DND-41 (cell line): ENCODE measurements around the gene CTNS.

Experiments used
- ATAC-seq: fragments of 200-7000 bp; cut with Tn5 transposase; 3 replicates; pipeline ENCODE4 v1.9.1; 2021; ENCODE audit warnings: low read depth; ENCODE audit not compliant: insufficient read depth
- DNase-seq: peaks from one replicate; pipeline ENCODE4 v3.0.0-alpha.2; 2020
- H2AFZ ChIP-seq: 2 replicates; pipeline ENCODE4 v1.6.0; 2012; ENCODE audit warnings: low read depth, low read length
- H3K27ac ChIP-seq: 2 replicates; pipeline ENCODE4 v1.5.1; 2012; ENCODE audit warnings: low read length, inconsistent platforms
- H3K27me3 ChIP-seq: fragments of 200-600 bp; sonication (generic); 2 replicates; pipeline ENCODE4 v1.6.0; 2012; ENCODE audit warnings: low read length, mild to moderate bottlenecking, inconsistent platforms; ENCODE audit not compliant: insufficient read depth, poor library complexity
- H3K36me3 ChIP-seq: 2 replicates; pipeline ENCODE4 v1.5.1; 2012; ENCODE audit warnings: low read length, inconsistent platforms; ENCODE audit not compliant: insufficient read depth
- H3K4me1 ChIP-seq: 2 replicates; pipeline ENCODE4 v1.5.1; 2012; ENCODE audit warnings: mild to moderate bottlenecking, low read length; ENCODE audit not compliant: insufficient read depth
- H3K4me2 ChIP-seq: 2 replicates; pipeline ENCODE4 v1.6.0; 2012; ENCODE audit warnings: mild to moderate bottlenecking, moderate library complexity, low read length, inconsistent platforms; ENCODE audit not compliant: insufficient read depth
- H3K4me3 ChIP-seq, 2 experiments: fragments of 200-600 bp in 1 of 2; shearing (Covaris generic) in 1 of 2; 2 replicates each; pipeline ENCODE4 v1.5.1; 2012 to 2016; ENCODE audit warnings: inconsistent platforms in 2 of 2, low read length in 2 of 2, mild to moderate bottlenecking in 2 of 2, low read depth in 1 of 2, moderate library complexity in 1 of 2
- H3K79me2 ChIP-seq: 2 replicates; pipeline ENCODE4 v1.6.0; 2012; ENCODE audit warnings: low read length, inconsistent platforms; ENCODE audit not compliant: insufficient read depth
- H3K9ac ChIP-seq: 2 replicates; pipeline ENCODE4 v1.6.0; 2012; ENCODE audit warnings: low read depth, mild to moderate bottlenecking, inconsistent platforms, low read length, moderate library complexity
- H3K9me3 ChIP-seq: 2 replicates; pipeline ENCODE4 v1.5.1; 2012; ENCODE audit warnings: low read length, moderate library complexity, mild to moderate bottlenecking, inconsistent platforms; ENCODE audit not compliant: insufficient read depth, severe bottlenecking
- H4K20me1 ChIP-seq: 2 replicates; pipeline ENCODE4 v1.6.0; 2012; ENCODE audit warnings: low read length; ENCODE audit not compliant: insufficient read depth
- CTCF ChIP-seq: IDR thresholded peaks from 2 replicates; pipeline ENCODE4 v1.5.1; 2012; ENCODE audit warnings: borderline replicate concordance, low read length, moderate library complexity, mild to moderate bottlenecking; ENCODE audit not compliant: poor library complexity, severe bottlenecking; ENCODE audit errors: extremely low read depth
- EZH2 ChIP-seq: IDR thresholded peaks from 3 replicates; pipeline ENCODE4 v1.6.1; 2012; ENCODE audit warnings: borderline replicate concordance, low read depth, mild to moderate bottlenecking, moderate library complexity, low read length, inconsistent platforms; ENCODE audit not compliant: severe bottlenecking

CTNS gene

GRCh38 chr17:3590768-3591167 lies 45.8 kb upstream of the CTNS start:
- H3K27ac ChIP-seq = no peak overlapping the region
- no peak overlapping the region for H3K4me2 ChIP-seq
- TF ChIP-seq EZH2 (no peak), CTCF (no peak)

GRCh38 chr17:3592216-3592860 lies 44.2 kb upstream of the CTNS start:
- DNase-seq (no peak), ATAC-seq (no peak)
- Histone ChIP-seq H3K4me1 (no peaks in the 10 kb centered on the region), H3K79me2 (no peaks in the 10 kb centered on the region), H4K20me1 (no peaks in the 10 kb centered on the region), H3K4me2 (no peak overlapping the region), H3K4me3 (no peak overlapping the region), H3K36me3 (0 out of 2 replicates have a peak, but pooled peaks cover 5% of the 10 kb centered on the region), H3K27me3 (no peaks in the 10 kb centered on the region), H3K9me3 (no peaks in the 10 kb centered on the region), H3K27ac (no peak overlapping the region), H2AFZ (no peak overlapping the region), H3K9ac (no peak overlapping the region)
- TF ChIP-seq EZH2 (no peak), CTCF (no peak)

More at GRCh38 chr17:3590768-3591167, 45.8 kb upstream of the CTNS start:
- ATAC-seq (no peak), DNase-seq (no peak)
- Histone ChIP-seq H3K36me3 (0 out of 2 replicates have a peak, but pooled peaks cover 8% of the 10 kb centered on the region), H2AFZ (no peak overlapping the region), H3K9ac (no peak overlapping the region), H3K4me1 (no peaks in the 10 kb centered on the region), H3K9me3 (no peaks in the 10 kb centered on the region), H3K79me2 (no peaks in the 10 kb centered on the region), H3K27me3 (no peaks in the 10 kb centered on the region), H3K4me3 (no peak overlapping the region), H4K20me1 (no peaks in the 10 kb centered on the region)

- H3K27me3 ChIP-seq = no peaks in the 10 kb centered on the region
- H4K20me1 ChIP-seq = no peaks in the 10 kb centered on the region
- no peak overlapping the region for H3K27ac ChIP-seq
- H3K9ac ChIP-seq = no peak overlapping the region
- DNase-seq (no peak), ATAC-seq (no peak)
- TF ChIP-seq EZH2 (no peak), CTCF (no peak)
- no peaks in the 10 kb centered on the region for H3K9me3 ChIP-seq
- no peak overlapping the region for H2AFZ ChIP-seq
- no peaks in the 10 kb centered on the region for H3K79me2 ChIP-seq
- no peak overlapping the region for H3K4me3 ChIP-seq
- H3K4me2 ChIP-seq = no peak overlapping the region
- no peaks in the 10 kb centered on the region for H3K36me3 ChIP-seq
- H3K4me1 ChIP-seq = no peaks in the 10 kb centered on the region
Measured at GRCh38 chr17:3593384-3593783, 43.2 kb upstream of the CTNS start.
